Colonic mucosa (tissue), 4 donors: ENCODE measurements around the gene TM9SF1. TPM values are rescaled to one million over a fixed set of nuclear protein-coding genes. Genes with fewer than 3 reads are reported as not detected.

Experiments
- DNase-seq: peaks from one replicate; pipeline ENCODE4 v3.0.0-alpha.2; 2020
- H3K27ac ChIP-seq: fragments of 200-600 bp; one replicate; pipeline ENCODE4 v1.8.0; 2021
- H3K27me3 ChIP-seq: fragments of 200-600 bp; one replicate; pipeline ENCODE4 v1.8.0; 2021
- H3K36me3 ChIP-seq: fragments of 200-600 bp; one replicate; pipeline ENCODE4 v1.8.0; 2021
- H3K4me1 ChIP-seq: fragments of 200-600 bp; one replicate; pipeline ENCODE4 v1.8.0; 2021; ENCODE audit warnings: mild to moderate bottlenecking
- H3K4me3 ChIP-seq: fragments of 200-600 bp; one replicate; pipeline ENCODE4 v1.8.0; 2021
- H3K9ac ChIP-seq, 2 donors: one replicate each; pipeline ENCODE4 v1.7.0; 2013; ENCODE audit warnings: control low read depth in 2 of 2, low read depth in 2 of 2, low read length in 2 of 2
- H3K9me3 ChIP-seq: fragments of 200-600 bp; one replicate; pipeline ENCODE4 v1.8.0; 2021
- CTCF ChIP-seq: fragments of 200-600 bp; IDR thresholded peaks from one replicate; pipeline ENCODE4 v1.8.0; 2022; ENCODE audit warnings: antibody characterized with exemption, mild to moderate bottlenecking
- intact Hi-C: fragments of 100-400 bp; cut with DNase I; formaldehyde crosslinking; loops from one replicate; pipeline ENCODE4 v1.14.1; 2022
- total RNA-seq, 2 donors: library from RNA; stranded (reverse); fragmentation: NEBNext Ultra II Directional in 1 of 2; extraction: Animal tissue kit (Norgen Biotek cat#: 25700) in 1 of 2; gene quantifications; one replicate each; pipeline ENCODE4 v1.2.1, GENCODE V29; 2021
- donor health status: healthy.
- donor health status: DM: no; HTN: no; CAD: no.
- donor health status: DM: no; HTN: no; CAD: no.

Gene TM9SF1
- total RNA-seq, 2 donors from 2014 or later = 58.8 to 65.6 TPM

DNA sequence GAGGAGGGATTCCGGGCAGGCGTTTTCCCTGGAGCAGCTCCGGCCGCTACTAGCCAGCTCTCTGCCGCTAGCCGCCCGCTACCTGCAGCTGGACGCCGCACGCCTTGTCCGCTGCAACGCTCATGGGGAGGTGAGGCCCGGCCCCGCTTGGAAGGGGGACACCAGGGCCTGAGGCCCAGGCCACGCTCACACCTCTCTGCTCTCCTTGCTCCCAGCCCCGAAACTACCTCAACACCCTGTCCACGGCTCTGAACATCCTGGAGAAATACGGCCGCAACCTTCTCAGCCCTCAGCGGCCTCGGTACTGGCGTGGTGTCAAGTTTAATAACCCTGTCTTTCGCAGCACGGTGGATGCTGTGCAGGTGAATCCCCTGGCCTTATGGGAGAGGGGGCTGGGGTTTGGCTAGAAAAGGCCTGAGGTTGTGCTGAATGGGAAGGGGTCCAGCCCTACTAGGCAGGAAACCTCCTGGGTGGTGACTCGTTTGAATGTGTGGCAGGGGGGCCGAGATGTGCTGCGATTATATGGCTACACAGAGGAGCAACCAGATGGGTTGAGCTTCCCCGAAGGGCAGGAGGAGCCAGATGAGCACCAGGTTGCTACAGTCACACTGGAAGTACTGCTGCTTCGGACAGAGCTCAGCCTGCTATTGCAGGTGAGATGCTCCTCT, 47.3 kb downstream of the TM9SF1 start:
- Histone ChIP-seq H3K27me3 (no peaks in the 10 kb centered on the region), H3K36me3 (peaks cover 20% of the 10 kb centered on the region), H3K4me3 (peak overlapping the region; percentile 94), H3K9me3 (no peaks in the 10 kb centered on the region), H3K9ac (peak overlapping the region; percentile 91 to 95), H3K27ac (peak overlapping the region; percentile 99), H3K4me1 (peaks cover 17% of the 10 kb centered on the region)
- intact Hi-C loops = no loop called here
- no peak for DNase-seq
- TF ChIP-seq CTCF = no peak

GRCh38 chr14:24146978-24147760, 48.1 kb downstream of the TM9SF1 start, which contains the start of gene RNF31:
RNF31 (plus strand) TSS chr14:24147498; CDS start chr14:24147699, 201 bp downstream.
- intact Hi-C loops = no loop called here
- Histone ChIP-seq H3K27me3 (no peaks in the 10 kb centered on the region), H3K9me3 (no peaks in the 10 kb centered on the region), H3K4me1 (peaks cover 20% of the 10 kb centered on the region), H3K9ac (peak within 1 kb of the TSS; percentile 95 to 97), H3K27ac (peak within 1 kb of the TSS; percentile 99), H3K4me3 (peak within 1 kb of the TSS; percentile 94), H3K36me3 (peaks cover 20% of the 10 kb centered on the region)
- DNase-seq = peak; percentile 99
- no peak for TF ChIP-seq CTCF

DNA sequence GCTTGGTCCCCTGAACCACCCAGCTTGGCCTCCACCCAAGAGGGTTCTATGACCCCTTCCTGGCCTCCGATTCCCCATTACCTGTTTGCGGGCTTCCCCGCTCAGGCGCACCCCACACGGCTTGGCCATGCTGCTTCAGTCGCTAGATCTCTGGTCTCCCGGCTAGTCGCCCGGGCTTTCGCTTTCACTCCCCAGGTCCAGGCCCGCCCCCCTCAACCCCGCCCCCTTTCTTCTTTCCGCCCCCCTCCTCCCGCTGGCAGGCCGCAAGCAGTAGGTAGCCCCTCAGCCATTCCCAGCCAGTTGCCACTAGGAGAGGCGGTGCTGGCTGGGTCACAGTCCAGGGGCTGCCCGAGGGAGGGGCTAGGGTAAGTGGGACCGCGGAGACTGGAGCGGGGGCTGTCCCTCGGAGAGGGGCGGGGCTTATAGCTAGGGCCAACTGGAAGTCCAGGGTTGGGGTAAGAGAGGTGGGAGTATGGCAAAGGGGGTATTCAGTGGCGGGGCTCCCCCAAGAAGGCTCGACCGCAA, 48.7 kb downstream of the TM9SF1 start, which contains the start of gene PSME2:
Gene PSME2 (minus strand): TSS at position 158 of the 525 bp plus-strand sequence. CDS start 29 bp downstream, at position 129.
- DNase-seq = peak; percentile 97
- H3K27me3 ChIP-seq = no peaks in the 10 kb centered on the region
- peaks cover 23% of the 10 kb centered on the region for H3K4me1 ChIP-seq
- peak within 1 kb of the TSS; percentile 94 for H3K4me3 ChIP-seq
- H3K36me3 ChIP-seq = peaks cover 14% of the 10 kb centered on the region
- no peaks in the 10 kb centered on the region for H3K9me3 ChIP-seq
- peak within 1 kb of the TSS; percentile 99 for H3K27ac ChIP-seq
- intact Hi-C loops = no loop called here
- TF ChIP-seq CTCF = no peak
- peak within 1 kb of the TSS; percentile 95 to 97 for H3K9ac ChIP-seq

GRCh38 chr14:24145690-24146452, 49.4 kb downstream of the TM9SF1 start:
- no peaks in the 10 kb centered on the region for H3K9me3 ChIP-seq
- H3K4me1 ChIP-seq = peaks cover 23% of the 10 kb centered on the region
- intact Hi-C loops = no loop called here
- DNase-seq = no peak
- TF ChIP-seq CTCF = no peak
- peak overlapping the region; percentile 94 for H3K4me3 ChIP-seq
- no peaks in the 10 kb centered on the region for H3K27me3 ChIP-seq
- H3K36me3 ChIP-seq = peaks cover 8% of the 10 kb centered on the region
- peak overlapping the region; percentile 99 for H3K27ac ChIP-seq
- peak overlapping the region; percentile 31 to 97 for H3K9ac ChIP-seq

DNA sequence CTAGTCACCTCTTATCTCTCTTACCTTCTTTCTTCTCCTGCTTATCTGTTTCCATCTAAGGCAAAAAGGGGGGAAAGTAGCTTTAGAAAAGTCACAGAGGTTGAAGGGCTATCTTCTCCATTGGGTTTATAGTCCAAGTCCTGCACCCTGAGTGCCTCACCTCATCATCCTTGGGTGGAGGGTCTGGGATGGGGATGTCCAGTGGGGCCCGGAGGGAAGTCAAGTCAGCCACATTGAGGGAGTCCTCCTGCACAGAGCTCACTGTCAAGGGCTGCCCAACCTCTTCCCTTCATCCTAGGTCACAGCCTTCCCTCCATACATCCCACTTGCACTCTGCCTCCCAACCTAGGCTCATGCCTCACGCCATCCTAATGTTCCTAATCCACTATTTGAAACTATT, 50.0 kb downstream of the TM9SF1 start:
- peaks cover 3% of the 10 kb centered on the region for H3K36me3 ChIP-seq
- no peaks in the 10 kb centered on the region for H3K9me3 ChIP-seq
- no peak for TF ChIP-seq CTCF
- peak overlapping the region; percentile 94 for H3K4me3 ChIP-seq
- DNase-seq = no peak
- peaks cover 23% of the 10 kb centered on the region for H3K4me1 ChIP-seq
- intact Hi-C loops = no loop called here
- peak overlapping the region; percentile 1 to 31 for H3K9ac ChIP-seq
- peak overlapping the region; percentile 99 for H3K27ac ChIP-seq
- H3K27me3 ChIP-seq = no peaks in the 10 kb centered on the region
